GM23338 (cell line): ENCODE results near the gene KLHL26. TPM values are rescaled to one million over a fixed set of nuclear protein-coding genes. Genes with fewer than 3 reads are reported as not detected.

Experiments
- ATAC-seq: fragments of 200-7000 bp; cut with Tn5 transposase; 3 replicates; pipeline ENCODE4 v1.9.1; 2020
- DNase-seq: peaks from one replicate; pipeline ENCODE4 v3.0.0-alpha.2; 2015; ENCODE audit warnings: low spot score
- H2AFZ ChIP-seq: fragments of 200-600 bp; sonication (generic); 2 replicates; pipeline ENCODE4 v1.8.0; 2016; ENCODE audit warnings: antibody characterized with exemption, mild to moderate bottlenecking, moderate library complexity
- H3F3A ChIP-seq: fragments of 200-600 bp; sonication (generic); replicated peaks from 2 replicates; pipeline ENCODE4 v1.8.0; 2017; ENCODE audit warnings: antibody characterized with exemption, mixed run types, low read depth
- H3K27ac ChIP-seq: fragments of 200-600 bp; sonication (generic); 2 replicates; pipeline ENCODE4 v1.6.1; 2016; ENCODE audit warnings: low read depth
- H3K27me3 ChIP-seq: fragments of 200-600 bp; sonication (generic); 2 replicates; pipeline ENCODE4 v1.8.0; 2016; ENCODE audit warnings: mild to moderate bottlenecking, mixed run types, moderate library complexity; ENCODE audit not compliant: insufficient read depth
- H3K36me3 ChIP-seq: fragments of 200-600 bp; sonication (generic); 2 replicates; pipeline ENCODE4 v1.8.0; 2016; ENCODE audit warnings: mild to moderate bottlenecking; ENCODE audit not compliant: insufficient read depth
- H3K4me1 ChIP-seq: fragments of 200-600 bp; sonication (generic); 2 replicates; pipeline ENCODE4 v1.8.0; 2016; ENCODE audit warnings: mild to moderate bottlenecking, moderate library complexity; ENCODE audit not compliant: insufficient read depth
- H3K4me2 ChIP-seq: fragments of 200-600 bp; sonication (generic); 2 replicates; pipeline ENCODE4 v1.7.1; 2017; ENCODE audit warnings: mixed run types
- H3K4me3 ChIP-seq: fragments of 200-600 bp; sonication (generic); 2 replicates; pipeline ENCODE4 v1.6.1; 2016; ENCODE audit warnings: mixed run types
- H3K79me2 ChIP-seq: fragments of 200-600 bp; sonication (generic); replicated peaks from 2 replicates; pipeline ENCODE4 v1.8.0; 2017; ENCODE audit warnings: mild to moderate bottlenecking; ENCODE audit not compliant: insufficient read depth
- H3K9me2 ChIP-seq: fragments of 200-600 bp; sonication (generic); 2 replicates; pipeline ENCODE4 v1.8.0; 2017; ENCODE audit not compliant: insufficient read depth
- H4K20me1 ChIP-seq: fragments of 200-600 bp; sonication (generic); replicated peaks from 2 replicates; pipeline ENCODE4 v1.8.0; 2017; ENCODE audit warnings: mild to moderate bottlenecking; ENCODE audit not compliant: insufficient read depth
- H3K27ac Mint-ChIP-seq: 2 replicates; pipeline ENCODE4 v1.8.0; 2020; ENCODE audit warnings: inconsistent platforms, mild to moderate bottlenecking, moderate library complexity, mixed read lengths
- H3K27me3 Mint-ChIP-seq: 3 replicates; pipeline ENCODE4 v1.8.0; 2022; ENCODE audit warnings: low read depth, mild to moderate bottlenecking, moderate library complexity, mixed read lengths, inconsistent platforms; ENCODE audit not compliant: insufficient read depth, poor library complexity
- H3K36me3 Mint-ChIP-seq: 3 replicates; pipeline ENCODE4 v1.8.0; 2021; ENCODE audit warnings: low read depth, mild to moderate bottlenecking, inconsistent platforms, moderate library complexity, mixed read lengths
- H3K4me1 Mint-ChIP-seq: 3 replicates; pipeline ENCODE4 v1.8.0; 2020; ENCODE audit warnings: mild to moderate bottlenecking, inconsistent platforms, mixed read lengths
- H3K4me3 Mint-ChIP-seq: 3 replicates; pipeline ENCODE4 v1.8.0; 2021; ENCODE audit warnings: moderate library complexity, mild to moderate bottlenecking, inconsistent platforms, mixed read lengths
- H3K9me3 Mint-ChIP-seq: 3 replicates; pipeline ENCODE4 v1.8.0; 2020; ENCODE audit warnings: moderate library complexity, mild to moderate bottlenecking, inconsistent platforms, mixed read lengths
- CREB1 ChIP-seq: fragments of 250-450 bp; sonication (Bioruptor Pico); IDR thresholded peaks from 2 replicates; pipeline ENCODE4 v1.5.0; 2020; ENCODE audit warnings: low read depth, mild to moderate bottlenecking, moderate library complexity
- ETS1 ChIP-seq: IDR thresholded peaks from 2 replicates; pipeline ENCODE4 v1.6.1; 2016; ENCODE audit warnings: antibody characterized with exemption
- EZH2 ChIP-seq: fragments of 200-600 bp; sonication (generic); IDR thresholded peaks from one replicate; pipeline ENCODE4 v1.8.0; 2017; ENCODE audit warnings: antibody characterized with exemption, mild to moderate bottlenecking, low read depth; ENCODE audit not compliant: unreplicated experiment
- EZH2phosphoT487 ChIP-seq: fragments of 200-600 bp; sonication (generic); IDR thresholded peaks from one replicate; pipeline ENCODE4 v1.8.1; 2018; ENCODE audit warnings: antibody characterized with exemption; ENCODE audit not compliant: unreplicated experiment
- JUNB ChIP-seq: IDR thresholded peaks from one replicate; pipeline ENCODE4 v1.6.1; 2016; ENCODE audit warnings: antibody characterized with exemption; ENCODE audit not compliant: unreplicated experiment
- NANOG ChIP-seq: IDR thresholded peaks from 2 replicates; pipeline ENCODE4 v1.6.1; 2016; ENCODE audit warnings: antibody characterized with exemption, borderline replicate concordance
- POLR2AphosphoS5 ChIP-seq: IDR thresholded peaks from 2 replicates; pipeline ENCODE4 v1.6.1; 2016; ENCODE audit warnings: antibody characterized with exemption, low read depth
- STAT1 ChIP-seq: IDR thresholded peaks from one replicate; pipeline ENCODE4 v1.6.1; 2016; ENCODE audit warnings: antibody characterized with exemption; ENCODE audit not compliant: unreplicated experiment
- ZNF114 ChIP-seq: fragments of 250-450 bp; sonication (Bioruptor Pico); IDR thresholded peaks from 2 replicates; pipeline ENCODE4 v1.5.0; 2020; ENCODE audit warnings: mild to moderate bottlenecking, moderate library complexity
- ZNF331 ChIP-seq: fragments of 250-450 bp; sonication (Bioruptor Pico); IDR thresholded peaks from 2 replicates; pipeline ENCODE4 v1.5.0; 2020; ENCODE audit warnings: low read depth, mild to moderate bottlenecking, moderate library complexity
- ZNF462 ChIP-seq: fragments of 250-450 bp; sonication (Bioruptor Pico); IDR thresholded peaks from 2 replicates; pipeline ENCODE4 v1.5.0; 2020; ENCODE audit warnings: mild to moderate bottlenecking, moderate library complexity
- polyA plus RNA-seq: library from polyadenylated mRNA; unstranded; fragments of >200 nt; fragmentation: Nextera tagmentation; extraction: Ambion mirVana; gene quantifications from 2 replicates; pipeline ENCODE4 v1.2.1, GENCODE V29; 2016
- total RNA-seq: library from RNA; depleted of rRNA; stranded (reverse); fragments of >200 nt; shearing (Covaris generic); gene quantifications from 2 replicates; pipeline ENCODE4 v1.2.3, GENCODE V29; 2014
- TF ChIP-seq, protein P1 (sequence below), 2 experiments: fragments of 200-600 bp in 1 of 2; sonication (generic) in 1 of 2; conservative IDR thresholded peaks; 2 replicates each; pipeline versions ENCODE4 v1.5.1 to v1.6.1; 2016 to 2017; ENCODE audit warnings: antibody characterized with exemption in 2 of 2, low read depth in 2 of 2, mild to moderate bottlenecking in 2 of 2, moderate library complexity in 1 of 2
- TF ChIP-seq, protein P2 (sequence below): IDR thresholded peaks from one replicate; pipeline ENCODE4 v1.6.1; 2018; ENCODE audit warnings: antibody characterized with exemption; ENCODE audit not compliant: unreplicated experiment

The KLHL26 gene
- total and polyA plus RNA-seq, 2 experiments from 2014 or later: 3.6 to 11.2 TPM

GRCh38 chr19:18654469-18654868, 17.6 kb downstream of the KLHL26 start:
- Histone ChIP-seq H3K4me2 (no peak overlapping the region), H3K4me3 (no peak overlapping the region), H3F3A (peaks cover 8% of the 10 kb centered on the region; the same call in 1 of the 2 replicates), H3K36me3 (no peaks in the 10 kb centered on the region), H3K27me3 (no peaks in the 10 kb centered on the region), H3K9me2 (0 out of 2 replicates have a peak, but pooled peaks cover 6% of the 10 kb centered on the region), H2AFZ (no peak overlapping the region), H3K27ac (no peak overlapping the region), H3K4me1 (peaks cover 9% of the 10 kb centered on the region; the same call in 1 of the 2 replicates), H4K20me1 (no peaks in the 10 kb centered on the region; the same call in 1 of the 2 replicates), H3K79me2 (no peaks in the 10 kb centered on the region)
- no peak for DNase-seq
- no peak for ATAC-seq
- Mint-ChIP-seq H3K4me1 (peaks cover 47% of the 10 kb centered on the region), H3K4me3 (no peak overlapping the region), H3K27me3 (peaks cover 16% of the 10 kb centered on the region), H3K36me3 (no peaks in the 10 kb centered on the region; the same call in 2 of the 3 replicates), H3K9me3 (no peaks in the 10 kb centered on the region; the same call in 2 of the 3 replicates), H3K27ac (no peak overlapping the region)
- TF ChIP-seq EZH2 (no peak), POLR2AphosphoS5 (no peak), CREB1 (no peak), STAT1 (no peak), EZH2phosphoT487 (no peak), NANOG (no peak), JUNB (no peak), ETS1 (no peak), ZNF462 (CRISPR knock-in tag) (no peak), ZNF331 (no peak), ZNF114 (CRISPR knock-in tag) (no peak)
- TF ChIP-seq, protein P1, sequence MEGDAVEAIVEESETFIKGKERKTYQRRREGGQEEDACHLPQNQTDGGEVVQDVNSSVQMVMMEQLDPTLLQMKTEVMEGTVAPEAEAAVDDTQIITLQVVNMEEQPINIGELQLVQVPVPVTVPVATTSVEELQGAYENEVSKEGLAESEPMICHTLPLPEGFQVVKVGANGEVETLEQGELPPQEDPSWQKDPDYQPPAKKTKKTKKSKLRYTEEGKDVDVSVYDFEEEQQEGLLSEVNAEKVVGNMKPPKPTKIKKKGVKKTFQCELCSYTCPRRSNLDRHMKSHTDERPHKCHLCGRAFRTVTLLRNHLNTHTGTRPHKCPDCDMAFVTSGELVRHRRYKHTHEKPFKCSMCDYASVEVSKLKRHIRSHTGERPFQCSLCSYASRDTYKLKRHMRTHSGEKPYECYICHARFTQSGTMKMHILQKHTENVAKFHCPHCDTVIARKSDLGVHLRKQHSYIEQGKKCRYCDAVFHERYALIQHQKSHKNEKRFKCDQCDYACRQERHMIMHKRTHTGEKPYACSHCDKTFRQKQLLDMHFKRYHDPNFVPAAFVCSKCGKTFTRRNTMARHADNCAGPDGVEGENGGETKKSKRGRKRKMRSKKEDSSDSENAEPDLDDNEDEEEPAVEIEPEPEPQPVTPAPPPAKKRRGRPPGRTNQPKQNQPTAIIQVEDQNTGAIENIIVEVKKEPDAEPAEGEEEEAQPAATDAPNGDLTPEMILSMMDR (conservative IDR thresholded peaks at IDR 0.05; ENCODE audit: low read depth in 2 of 2): no peak
- TF ChIP-seq, protein P2, sequence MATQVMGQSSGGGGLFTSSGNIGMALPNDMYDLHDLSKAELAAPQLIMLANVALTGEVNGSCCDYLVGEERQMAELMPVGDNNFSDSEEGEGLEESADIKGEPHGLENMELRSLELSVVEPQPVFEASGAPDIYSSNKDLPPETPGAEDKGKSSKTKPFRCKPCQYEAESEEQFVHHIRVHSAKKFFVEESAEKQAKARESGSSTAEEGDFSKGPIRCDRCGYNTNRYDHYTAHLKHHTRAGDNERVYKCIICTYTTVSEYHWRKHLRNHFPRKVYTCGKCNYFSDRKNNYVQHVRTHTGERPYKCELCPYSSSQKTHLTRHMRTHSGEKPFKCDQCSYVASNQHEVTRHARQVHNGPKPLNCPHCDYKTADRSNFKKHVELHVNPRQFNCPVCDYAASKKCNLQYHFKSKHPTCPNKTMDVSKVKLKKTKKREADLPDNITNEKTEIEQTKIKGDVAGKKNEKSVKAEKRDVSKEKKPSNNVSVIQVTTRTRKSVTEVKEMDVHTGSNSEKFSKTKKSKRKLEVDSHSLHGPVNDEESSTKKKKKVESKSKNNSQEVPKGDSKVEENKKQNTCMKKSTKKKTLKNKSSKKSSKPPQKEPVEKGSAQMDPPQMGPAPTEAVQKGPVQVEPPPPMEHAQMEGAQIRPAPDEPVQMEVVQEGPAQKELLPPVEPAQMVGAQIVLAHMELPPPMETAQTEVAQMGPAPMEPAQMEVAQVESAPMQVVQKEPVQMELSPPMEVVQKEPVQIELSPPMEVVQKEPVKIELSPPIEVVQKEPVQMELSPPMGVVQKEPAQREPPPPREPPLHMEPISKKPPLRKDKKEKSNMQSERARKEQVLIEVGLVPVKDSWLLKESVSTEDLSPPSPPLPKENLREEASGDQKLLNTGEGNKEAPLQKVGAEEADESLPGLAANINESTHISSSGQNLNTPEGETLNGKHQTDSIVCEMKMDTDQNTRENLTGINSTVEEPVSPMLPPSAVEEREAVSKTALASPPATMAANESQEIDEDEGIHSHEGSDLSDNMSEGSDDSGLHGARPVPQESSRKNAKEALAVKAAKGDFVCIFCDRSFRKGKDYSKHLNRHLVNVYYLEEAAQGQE: no peak
